Lower lobe of right lung (tissue), 2 donors: ENCODE data around the gene SLC26A2. TPM values are rescaled to one million over a fixed set of nuclear protein-coding genes. Genes with fewer than 3 reads are reported as not detected.
"Not testable (repeated sequence)": the region's sequence is repeated elsewhere in the genome, so short reads cannot be mapped to it uniquely, and the experiment has no call there.

Experiments
- ATAC-seq, 2 donors: fragments of 200-7000 bp; cut with Tn5 transposase; one replicate each; pipeline ENCODE4 v1.9.1; 2020 to 2022; ENCODE audit warnings: mild to moderate bottlenecking in 2 of 2, moderate library complexity in 2 of 2
- DNase-seq: peaks from one replicate; pipeline ENCODE4 v3.0.0-alpha.2; 2020
- H3K27ac ChIP-seq: fragments of 200-600 bp; one replicate; pipeline ENCODE4 v1.8.0; 2022
- H3K27me3 ChIP-seq: fragments of 200-600 bp; one replicate; pipeline ENCODE4 v1.8.0; 2022; ENCODE audit warnings: low read depth
- H3K36me3 ChIP-seq: fragments of 200-600 bp; one replicate; pipeline ENCODE4 v1.8.0; 2022; ENCODE audit warnings: mild to moderate bottlenecking
- H3K4me1 ChIP-seq: fragments of 200-600 bp; one replicate; pipeline ENCODE4 v1.8.0; 2022
- H3K4me3 ChIP-seq: fragments of 200-600 bp; one replicate; pipeline ENCODE4 v1.8.0; 2022; ENCODE audit warnings: mild to moderate bottlenecking
- H3K9me3 ChIP-seq: fragments of 200-600 bp; one replicate; pipeline ENCODE4 v1.8.0; 2022
- intact Hi-C: fragments of 100-400 bp; cut with DNase I; formaldehyde crosslinking; loops from one replicate; pipeline ENCODE4 v1.11.0; 2022
- total RNA-seq: library from RNA; stranded (reverse); fragmentation: NEBNext Ultra II Directional; extraction: Animal tissue kit (Norgen Biotek cat#: 25700); gene quantifications from one replicate; pipeline ENCODE4 v1.2.1, GENCODE V29; 2021
- TF ChIP-seq, protein P1 (sequence below): fragments of 200-600 bp; IDR thresholded peaks from one replicate; pipeline ENCODE4 v1.8.0; 2022; ENCODE audit warnings: antibody characterized with exemption, mild to moderate bottlenecking
- donor health status: DM: no; HTN: yes; CAD: no; lungs with severe emphysema.

The SLC26A2 gene
- total RNA-seq, 1 donor from 2014 or later, result 14.7 TPM

DNA sequence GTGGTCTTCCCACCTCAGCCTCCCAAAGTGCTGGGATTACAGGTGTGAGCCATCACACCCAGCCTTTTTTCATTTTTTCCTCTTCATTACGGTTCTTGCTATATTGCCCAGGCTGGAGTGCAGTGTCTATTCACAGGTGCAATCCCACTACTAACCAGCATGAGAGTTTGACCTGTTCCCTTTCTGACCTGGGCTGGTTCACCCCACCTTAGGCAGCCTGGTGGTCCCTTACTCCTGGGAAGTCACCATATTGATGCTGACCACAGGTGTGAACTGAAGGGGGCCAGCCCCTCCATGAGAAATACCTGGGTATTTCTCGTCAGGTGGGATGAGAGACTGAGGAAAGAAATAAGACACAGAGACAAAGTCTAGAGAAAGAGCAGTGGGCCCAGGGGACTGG lies 18.4 kb upstream of the SLC26A2 start:
- Histone ChIP-seq H3K36me3 (no peaks in the 10 kb centered on the region), H3K9me3 (no peaks in the 10 kb centered on the region), H3K4me1 (peaks cover 17% of the 10 kb centered on the region), H3K27ac (no peak overlapping the region), H3K4me3 (no peak overlapping the region), H3K27me3 (no peaks in the 10 kb centered on the region)
- TF ChIP-seq, protein P1, sequence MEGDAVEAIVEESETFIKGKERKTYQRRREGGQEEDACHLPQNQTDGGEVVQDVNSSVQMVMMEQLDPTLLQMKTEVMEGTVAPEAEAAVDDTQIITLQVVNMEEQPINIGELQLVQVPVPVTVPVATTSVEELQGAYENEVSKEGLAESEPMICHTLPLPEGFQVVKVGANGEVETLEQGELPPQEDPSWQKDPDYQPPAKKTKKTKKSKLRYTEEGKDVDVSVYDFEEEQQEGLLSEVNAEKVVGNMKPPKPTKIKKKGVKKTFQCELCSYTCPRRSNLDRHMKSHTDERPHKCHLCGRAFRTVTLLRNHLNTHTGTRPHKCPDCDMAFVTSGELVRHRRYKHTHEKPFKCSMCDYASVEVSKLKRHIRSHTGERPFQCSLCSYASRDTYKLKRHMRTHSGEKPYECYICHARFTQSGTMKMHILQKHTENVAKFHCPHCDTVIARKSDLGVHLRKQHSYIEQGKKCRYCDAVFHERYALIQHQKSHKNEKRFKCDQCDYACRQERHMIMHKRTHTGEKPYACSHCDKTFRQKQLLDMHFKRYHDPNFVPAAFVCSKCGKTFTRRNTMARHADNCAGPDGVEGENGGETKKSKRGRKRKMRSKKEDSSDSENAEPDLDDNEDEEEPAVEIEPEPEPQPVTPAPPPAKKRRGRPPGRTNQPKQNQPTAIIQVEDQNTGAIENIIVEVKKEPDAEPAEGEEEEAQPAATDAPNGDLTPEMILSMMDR, result no peak
- intact Hi-C loops, result no loop called here
- ATAC-seq, result no peak
- no peak for DNase-seq

DNA sequence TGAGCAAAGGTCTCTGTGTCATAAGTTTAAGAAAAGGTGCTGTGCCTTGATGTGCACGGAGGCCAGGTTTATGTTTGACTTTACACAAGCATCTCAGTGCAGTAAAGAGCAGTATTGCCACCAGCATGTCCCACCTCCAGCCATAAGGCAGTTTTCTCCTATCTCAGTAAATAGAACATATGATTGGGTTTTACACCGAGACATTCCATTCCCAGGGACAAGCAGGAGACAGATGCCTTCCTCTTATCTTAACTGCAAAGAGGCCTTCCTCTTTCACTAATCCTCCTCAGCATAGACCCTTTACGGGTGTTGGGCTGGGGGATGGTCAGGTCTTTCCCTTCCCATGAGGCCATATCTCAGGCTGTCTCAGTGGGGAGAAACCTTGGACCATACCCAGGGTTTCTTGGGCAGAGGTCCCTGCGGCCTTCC lies 17.8 kb upstream of the SLC26A2 start:
- peaks cover 13% of the 10 kb centered on the region for H3K4me1 ChIP-seq
- ATAC-seq, H3K27me3 ChIP-seq, H3K9me3 ChIP-seq, intact Hi-C loops, H3K4me3 ChIP-seq, DNase-seq, H3K27ac ChIP-seq, H3K36me3 ChIP-seq: not testable (repeated sequence)

DNA sequence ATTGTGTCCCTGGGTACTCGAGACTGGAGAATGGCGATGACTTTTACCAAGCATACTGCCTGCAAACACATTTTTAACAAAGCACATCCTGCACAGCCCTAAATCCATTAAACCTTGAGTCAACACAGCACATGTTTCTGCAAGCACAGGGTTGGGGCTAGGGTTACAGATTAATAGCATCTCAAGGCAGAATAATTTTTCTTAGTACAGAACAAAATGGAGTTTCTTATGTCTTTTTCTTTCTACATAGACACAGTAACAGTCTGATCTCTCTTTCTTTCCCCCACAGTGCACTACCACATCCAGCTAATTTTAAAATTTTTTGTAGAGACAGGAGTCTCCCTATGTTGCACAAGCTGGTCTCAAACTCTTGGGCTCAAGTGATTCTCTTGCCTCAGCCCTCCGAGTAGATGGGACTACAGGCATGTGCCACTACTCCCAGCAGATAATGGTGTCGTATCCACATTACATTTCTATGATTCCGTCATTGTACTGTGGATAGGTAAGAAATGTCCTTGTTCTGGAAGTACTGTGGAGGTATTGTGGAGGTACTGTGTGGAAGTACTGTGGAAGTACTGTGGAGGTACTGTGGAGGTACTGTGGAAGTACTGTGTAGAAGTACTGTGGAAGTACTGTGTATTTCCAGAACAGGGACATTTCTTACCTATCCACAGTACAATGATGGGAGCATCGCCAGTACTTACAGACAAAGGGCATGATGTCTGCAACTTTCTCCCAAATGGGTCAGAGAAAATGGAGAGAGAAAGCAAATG lies 17.2 kb upstream of the SLC26A2 start:
- intact Hi-C loops, H3K27ac ChIP-seq: not testable (repeated sequence)

DNA sequence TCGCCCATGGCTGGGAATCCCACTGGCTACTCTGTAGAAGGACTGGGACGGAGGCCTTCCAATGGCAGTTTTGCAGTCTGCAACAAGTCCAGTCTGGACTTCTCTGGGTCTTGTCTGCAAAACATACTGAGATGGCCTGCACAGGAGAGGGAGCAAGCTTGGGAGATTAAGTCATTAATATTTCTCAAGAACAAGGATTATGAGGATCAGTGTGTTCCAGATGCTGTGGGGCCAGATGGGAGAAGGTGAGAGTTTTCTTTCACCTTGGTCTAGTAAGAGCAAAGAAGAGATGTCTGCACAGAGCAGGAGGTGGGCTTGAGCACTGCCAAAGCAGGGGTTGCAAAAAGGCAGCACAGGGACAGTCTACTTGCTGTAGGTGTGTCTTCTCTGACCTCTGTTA lies 15.9 kb upstream of the SLC26A2 start, which contains the start of gene PDE6A:
TSS of gene PDE6A (minus strand) at position 128 of the 400 bp plus-strand sequence. CDS start at position 8, 120 bp downstream.
- TF ChIP-seq, protein P1, result no peak

More for the DNA sequence above, 17.2 kb upstream of the SLC26A2 start:
- not testable (repeated sequence) for H3K4me1 ChIP-seq, ATAC-seq, H3K9me3 ChIP-seq, H3K36me3 ChIP-seq, H3K4me3 ChIP-seq, H3K27me3 ChIP-seq, DNase-seq

DNA sequence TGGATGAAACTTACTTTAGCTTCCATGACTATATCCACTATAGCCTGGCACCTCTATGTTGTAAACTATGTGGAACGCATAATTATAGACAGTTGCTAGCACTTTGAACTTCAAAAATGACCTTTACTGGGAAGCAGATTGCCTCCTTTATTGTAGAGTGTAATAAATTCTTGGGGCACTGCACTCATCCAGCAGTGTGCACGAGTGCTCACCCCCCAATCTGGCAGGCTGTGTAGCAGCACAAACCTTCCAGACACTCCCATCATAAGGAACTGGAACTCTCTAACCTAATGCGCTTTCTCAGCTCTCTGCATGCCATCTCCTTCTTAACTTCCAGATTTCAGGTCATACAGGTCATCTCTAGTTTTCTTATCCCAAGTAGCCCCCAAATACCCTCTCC lies 14.4 kb upstream of the SLC26A2 start:
- DNase-seq (no peak), ATAC-seq (no peak)
- Histone ChIP-seq H3K4me1 (no peaks in the 10 kb centered on the region), H3K27ac (no peak overlapping the region), H3K36me3 (no peaks in the 10 kb centered on the region), H3K4me3 (no peak overlapping the region), H3K9me3 (no peaks in the 10 kb centered on the region), H3K27me3 (no peaks in the 10 kb centered on the region)
- intact Hi-C loops, result no loop called here
- TF ChIP-seq, protein P1, result no peak

More for the DNA sequence above, 15.9 kb upstream of the SLC26A2 start, which contains the start of gene PDE6A:
- no peaks in the 10 kb centered on the region for H3K36me3 ChIP-seq
- peaks cover under 1% of the 10 kb centered on the region for H3K4me1 ChIP-seq
- H3K27me3 ChIP-seq, result no peaks in the 10 kb centered on the region
- intact Hi-C loops, result no loop called here
- no peak within 1 kb of the TSS for H3K27ac ChIP-seq
- DNase-seq (no peak), ATAC-seq (no peak)
- H3K4me3 ChIP-seq, result no peak within 1 kb of the TSS
- H3K9me3 ChIP-seq, result no peaks in the 10 kb centered on the region

DNA sequence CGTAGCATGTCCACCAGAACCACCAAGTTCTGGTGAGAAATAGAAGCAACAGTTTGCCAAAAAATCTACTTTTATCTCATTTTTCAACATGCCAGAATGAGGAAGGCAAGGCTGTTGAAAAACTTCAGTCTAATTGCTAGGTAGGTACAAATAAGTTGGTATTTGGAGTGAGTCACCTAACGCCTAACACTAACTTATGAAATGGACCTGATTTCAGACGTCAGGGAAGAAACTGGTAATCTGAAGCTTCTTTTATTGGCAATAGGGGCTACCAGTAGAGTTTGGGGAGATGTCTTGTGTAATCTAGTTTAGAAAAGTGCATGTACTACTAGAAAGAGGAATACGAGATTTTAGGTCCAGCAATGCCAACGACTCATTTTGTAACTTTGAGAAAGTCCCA lies 11.6 kb upstream of the SLC26A2 start:
- Histone ChIP-seq H3K4me1 (no peaks in the 10 kb centered on the region), H3K36me3 (no peaks in the 10 kb centered on the region), H3K9me3 (no peaks in the 10 kb centered on the region), H3K27ac (no peak overlapping the region), H3K4me3 (no peak overlapping the region), H3K27me3 (no peaks in the 10 kb centered on the region)
- DNase-seq, result no peak
- no peak for ATAC-seq
- intact Hi-C loops, result no loop called here
- TF ChIP-seq, protein P1, result no peak
